ENCODE data around the gene CDH13.

The CDH13 gene

DNA sequence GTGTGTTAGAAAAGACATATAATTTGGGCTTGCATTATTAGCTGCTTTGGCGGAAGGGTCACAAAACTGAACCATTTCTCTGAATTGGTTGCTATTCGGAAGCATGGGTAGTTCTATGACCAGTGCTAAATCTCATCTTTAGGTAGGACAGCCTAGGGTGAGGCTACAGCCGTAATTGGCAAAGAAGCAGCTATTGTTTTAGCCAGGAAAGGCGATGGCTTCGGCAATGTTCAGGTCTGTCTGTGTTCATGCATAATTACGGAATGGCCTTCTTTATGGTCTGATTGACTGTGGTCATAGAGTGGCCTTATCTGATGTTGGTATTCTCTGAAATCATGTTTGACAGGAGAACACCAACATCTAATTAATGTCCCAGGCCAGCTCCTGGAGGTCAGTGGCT is 812.6 kb downstream of the CDH13 start:
- DNase-seq (no peak), ATAC-seq (no peak)

GRCh38 chr16:83441517-83441916 is 814.7 kb downstream of the CDH13 start:
- no peak for DNase-seq
- ATAC-seq = no peak

DNA sequence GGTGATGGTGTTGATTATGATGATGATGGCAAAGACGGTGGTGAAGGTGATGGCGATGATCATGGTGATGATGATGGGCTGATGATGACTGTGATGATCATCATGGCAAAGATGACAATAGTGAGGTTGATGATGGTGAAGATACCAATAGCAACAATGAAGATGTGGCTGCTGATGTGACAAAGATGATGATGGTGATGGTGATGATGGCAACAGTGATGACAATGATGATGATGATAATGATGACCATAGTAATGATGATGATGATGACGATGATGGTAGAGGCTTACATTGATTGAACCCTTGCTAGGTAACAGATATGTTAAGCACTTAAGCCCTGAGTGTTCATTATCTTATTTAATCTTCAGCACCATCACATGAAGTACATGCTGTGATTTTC is 817.2 kb downstream of the CDH13 start:
- DNase-seq (no peak), ATAC-seq (no peak)

DNA sequence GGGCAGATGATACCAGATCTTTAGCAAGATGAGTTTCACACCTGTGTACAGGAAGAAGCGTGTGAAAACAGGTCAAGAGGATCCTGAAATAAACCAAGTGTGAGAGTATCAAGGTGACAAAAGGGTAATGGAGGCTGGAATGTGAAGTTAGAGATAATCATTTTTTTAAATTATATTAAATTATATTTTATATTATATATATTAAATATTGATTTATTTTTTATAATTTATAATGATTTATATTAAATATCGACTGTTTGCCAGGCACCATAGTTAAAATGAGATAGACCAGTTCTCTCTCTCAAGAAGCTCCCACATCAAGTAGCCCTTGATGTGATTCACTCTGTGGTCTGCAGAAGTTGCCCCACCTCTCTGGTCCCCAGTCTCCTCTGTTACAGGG is 820.8 kb downstream of the CDH13 start:
- no peak for ATAC-seq
- no peak for DNase-seq

DNA sequence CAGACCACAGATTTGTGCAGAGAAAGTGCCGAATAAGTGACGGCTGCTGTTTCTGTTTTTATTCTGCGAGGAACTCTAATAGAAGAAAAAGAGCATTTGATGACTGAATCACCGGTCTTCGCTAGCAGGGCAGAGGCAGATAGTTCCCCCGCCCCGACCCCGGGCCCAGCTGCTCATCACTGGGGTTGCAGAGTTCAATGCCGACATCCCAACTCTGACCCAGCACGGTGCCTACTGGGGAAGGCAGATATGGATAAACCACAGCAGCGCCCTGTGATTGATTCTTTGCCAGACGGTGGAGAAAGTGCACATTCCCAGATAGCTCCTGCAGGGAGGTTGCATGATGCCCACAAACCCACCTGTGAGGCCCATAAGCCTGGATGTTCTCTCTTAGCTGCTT is 823.1 kb downstream of the CDH13 start:
- DNase-seq (no peak), ATAC-seq (no peak)

DNA sequence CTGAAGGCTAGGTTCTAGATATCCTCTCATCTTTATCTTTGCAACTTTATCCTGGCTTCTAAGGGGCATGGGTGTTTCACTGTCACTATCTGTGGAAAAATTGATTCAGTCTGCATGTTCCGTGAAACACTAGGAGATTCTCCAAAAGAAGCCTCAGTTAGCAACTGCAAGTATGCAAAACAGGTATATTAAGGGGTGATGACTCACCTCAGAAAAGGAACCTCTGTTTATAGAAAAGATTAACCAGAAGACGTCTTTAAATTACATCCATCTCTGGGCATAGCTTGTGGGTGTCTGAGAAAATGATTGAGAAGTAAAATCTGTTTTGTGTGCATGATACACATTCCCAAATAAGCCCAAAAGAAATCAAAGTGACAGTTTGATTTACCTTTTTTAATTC is 827.2 kb downstream of the CDH13 start:
- DNase-seq = no peak
- ATAC-seq = no peak

- ATAC-seq (no peak), DNase-seq (no peak)
These were observed 828.9 kb downstream of the CDH13 start for GRCh38 chr16:83455716-83456115.

- ATAC-seq (no peak), DNase-seq (no peak)
These were observed 830.2 kb downstream of the CDH13 start for GRCh38 chr16:83456934-83457333.

DNA sequence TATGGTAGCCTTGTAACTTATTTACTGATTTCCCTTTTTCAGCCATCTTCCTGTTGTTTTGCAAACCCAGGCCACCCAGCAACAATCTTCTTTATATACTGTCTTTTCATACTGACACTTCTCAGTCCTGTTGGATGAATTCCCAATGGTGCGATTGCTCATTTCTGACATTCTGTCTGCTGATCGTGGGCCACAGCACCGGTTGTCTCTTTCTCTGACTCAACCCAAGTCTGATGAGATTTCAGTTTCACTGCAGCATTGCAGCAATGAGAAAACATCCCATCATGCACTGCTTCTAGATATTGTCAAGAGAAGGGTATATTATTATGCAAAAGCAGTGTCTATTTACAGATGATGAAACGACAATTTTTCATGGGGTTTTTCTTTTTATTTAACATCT is 831.8 kb downstream of the CDH13 start:
- no peak for DNase-seq
- ATAC-seq = no peak

DNA sequence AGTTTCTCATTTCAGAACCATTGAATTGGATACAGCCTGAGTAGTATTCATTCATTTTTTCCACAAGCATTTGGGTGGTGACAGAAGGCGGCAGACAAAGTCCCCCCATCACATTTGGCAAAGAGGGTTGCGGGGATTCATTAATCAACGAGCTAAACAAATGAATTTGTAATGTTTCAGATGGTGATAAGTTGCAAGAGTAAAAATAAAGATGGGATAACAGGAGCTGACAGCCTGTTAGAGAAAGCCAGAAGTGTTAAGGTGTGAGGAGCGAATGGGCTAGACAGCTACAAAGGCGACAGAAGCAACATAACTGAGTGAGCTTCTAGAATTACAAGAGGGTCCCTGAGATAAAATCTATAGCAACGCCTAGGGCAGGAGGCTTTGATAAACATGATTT is 838.2 kb downstream of the CDH13 start:
- DNase-seq (no peak), ATAC-seq (no peak)

- DNase-seq = no peak
These were observed 843.6 kb downstream of the CDH13 start for GRCh38 chr16:83470416-83470815.

GRCh38 chr16:83472776-83473501 is 846.2 kb downstream of the CDH13 start:
- ATAC-seq (no peak), DNase-seq (no peak)

More at GRCh38 chr16:83470416-83470815, 843.6 kb downstream of the CDH13 start:
- no peak for ATAC-seq

GRCh38 chr16:83473926-83474650 is 847.3 kb downstream of the CDH13 start:
- ATAC-seq (no peak), DNase-seq (no peak)

DNA sequence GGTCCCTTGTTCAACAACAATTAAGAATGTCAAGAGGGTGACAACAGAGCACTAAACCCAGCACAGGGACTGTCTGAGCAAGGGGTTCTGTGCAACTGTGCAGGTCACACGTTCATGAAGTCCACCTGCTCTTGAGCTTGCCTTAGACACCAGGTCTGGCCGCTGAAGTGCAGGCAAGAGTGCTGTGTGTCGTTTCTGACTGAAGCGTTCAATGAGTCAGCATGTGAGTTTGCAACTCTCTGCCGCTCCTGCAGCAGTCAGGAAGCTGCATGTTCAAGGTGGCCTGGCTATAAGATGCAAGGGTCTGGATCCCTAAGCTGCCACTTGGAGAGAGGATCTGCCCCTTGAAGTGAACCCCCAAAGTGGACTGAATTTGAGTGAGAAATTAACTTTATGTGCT is 848.3 kb downstream of the CDH13 start:
- ATAC-seq (no peak), DNase-seq (no peak)

GRCh38 chr16:83481589-83481988 is 854.8 kb downstream of the CDH13 start:
- ATAC-seq = no peak
- DNase-seq = no peak

- ATAC-seq (no peak), DNase-seq (no peak)
These were observed 855.9 kb downstream of the CDH13 start for GRCh38 chr16:83482545-83483162.

DNA sequence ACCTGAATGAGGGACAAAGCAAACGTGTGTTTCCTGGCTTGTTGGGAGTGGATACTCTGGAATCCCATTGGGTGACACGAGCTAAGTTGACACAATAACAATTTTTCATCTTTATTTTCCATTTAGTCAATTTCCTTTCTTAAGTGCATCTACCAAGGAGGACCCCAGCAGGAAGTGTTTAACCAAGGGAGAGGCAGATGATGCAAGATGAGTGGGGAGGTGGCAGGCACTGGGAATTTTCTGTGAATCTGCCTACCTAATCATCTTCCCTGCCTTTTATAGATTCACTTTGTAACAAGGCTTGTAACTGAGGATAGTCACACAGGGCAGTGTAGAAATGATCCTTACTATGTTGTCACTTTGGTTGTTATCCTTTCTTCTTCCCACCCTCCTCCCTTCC is 863.3 kb downstream of the CDH13 start:
- no peak for DNase-seq
- ATAC-seq = no peak

DNA sequence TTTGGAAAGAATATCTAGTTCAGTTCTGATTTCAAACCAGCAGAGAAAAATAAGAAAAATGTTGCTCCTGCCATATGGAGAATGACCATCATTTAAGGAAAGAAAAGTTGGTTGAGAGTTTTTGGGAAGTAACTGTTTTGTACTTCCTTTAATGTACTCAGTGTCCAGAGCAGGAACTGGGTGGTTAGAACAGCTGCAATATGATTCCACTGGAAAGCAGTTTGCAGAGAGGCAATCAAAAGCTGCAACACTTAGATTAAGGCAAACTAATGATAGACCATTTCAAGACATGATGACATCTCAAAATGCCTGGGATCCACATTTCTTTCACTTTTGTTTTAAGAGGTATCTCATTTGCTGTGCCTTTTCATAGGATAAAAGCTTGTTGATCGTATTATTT is 867.7 kb downstream of the CDH13 start:
- ATAC-seq (no peak), DNase-seq (no peak)

GRCh38 chr16:83501481-83501880 is 874.7 kb downstream of the CDH13 start:
- DNase-seq = no peak
- ATAC-seq = no peak

DNA sequence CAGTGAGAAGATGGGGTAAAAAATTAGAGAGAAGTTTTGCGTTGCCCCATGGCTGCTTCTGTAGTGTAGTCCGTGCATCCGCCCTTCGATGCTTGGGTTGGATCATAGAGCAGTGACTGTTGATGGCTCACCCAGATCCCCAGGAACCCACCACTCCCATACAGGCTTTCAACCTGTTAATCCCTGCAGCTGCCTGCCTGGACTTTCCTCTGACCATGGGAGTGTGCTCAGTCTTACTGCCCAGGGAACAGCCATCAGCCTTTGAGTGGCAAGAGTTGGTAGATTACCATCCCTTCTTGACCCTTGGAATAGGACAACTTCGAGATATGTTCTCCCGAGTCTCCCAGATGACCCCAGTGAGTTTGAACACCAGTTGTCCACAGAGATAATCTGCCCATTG is 881.5 kb downstream of the CDH13 start:
- no peak for ATAC-seq
- DNase-seq = no peak

DNA sequence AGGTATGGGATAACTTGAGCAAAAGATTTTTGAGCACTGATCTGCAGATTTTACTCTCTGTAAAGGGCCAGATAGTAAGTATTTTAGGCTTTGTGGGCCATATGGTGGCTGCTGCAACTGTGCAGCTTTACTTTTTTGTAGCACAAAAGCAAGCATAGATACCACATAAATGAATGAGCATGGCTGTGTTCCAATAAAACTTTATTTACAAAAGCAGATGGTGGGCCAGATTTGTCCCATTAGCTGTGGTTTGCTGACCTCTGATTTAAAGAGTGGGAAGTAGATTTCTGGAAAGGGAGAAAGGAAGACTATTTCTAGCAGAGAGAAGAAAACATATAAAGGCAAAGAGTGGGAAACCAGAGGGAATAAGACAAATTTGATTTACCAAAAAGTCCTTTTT is 882.5 kb downstream of the CDH13 start:
- DNase-seq (no peak), ATAC-seq (no peak)

DNA sequence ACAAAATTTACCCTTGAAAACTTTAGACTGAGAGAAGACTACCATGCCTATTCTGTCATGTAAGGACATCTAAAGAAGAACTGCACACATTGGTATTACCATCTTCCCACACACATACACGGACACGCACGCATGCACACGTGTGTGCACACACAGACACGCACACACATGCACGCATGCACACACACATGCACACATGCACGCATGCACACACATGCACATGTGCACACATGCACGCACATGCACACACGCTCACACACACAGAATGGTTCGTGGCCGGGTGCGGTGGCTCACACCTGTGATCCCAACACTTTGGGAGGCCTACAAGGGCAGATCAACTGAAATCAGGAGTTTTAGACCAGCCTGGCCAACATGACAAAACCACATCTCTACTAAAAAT is 884.1 kb downstream of the CDH13 start:
- ATAC-seq (no peak), DNase-seq (no peak)

- DNase-seq = no peak
- no peak for ATAC-seq
These were observed 886.4 kb downstream of the CDH13 start for GRCh38 chr16:83513008-83513755.
